ENCODE results near the gene FBXW11.
"Not testable (repeated sequence)": the region's sequence is repeated elsewhere in the genome, so short reads cannot be mapped to it uniquely, and the experiment has no call there.

FBXW11 gene

DNA sequence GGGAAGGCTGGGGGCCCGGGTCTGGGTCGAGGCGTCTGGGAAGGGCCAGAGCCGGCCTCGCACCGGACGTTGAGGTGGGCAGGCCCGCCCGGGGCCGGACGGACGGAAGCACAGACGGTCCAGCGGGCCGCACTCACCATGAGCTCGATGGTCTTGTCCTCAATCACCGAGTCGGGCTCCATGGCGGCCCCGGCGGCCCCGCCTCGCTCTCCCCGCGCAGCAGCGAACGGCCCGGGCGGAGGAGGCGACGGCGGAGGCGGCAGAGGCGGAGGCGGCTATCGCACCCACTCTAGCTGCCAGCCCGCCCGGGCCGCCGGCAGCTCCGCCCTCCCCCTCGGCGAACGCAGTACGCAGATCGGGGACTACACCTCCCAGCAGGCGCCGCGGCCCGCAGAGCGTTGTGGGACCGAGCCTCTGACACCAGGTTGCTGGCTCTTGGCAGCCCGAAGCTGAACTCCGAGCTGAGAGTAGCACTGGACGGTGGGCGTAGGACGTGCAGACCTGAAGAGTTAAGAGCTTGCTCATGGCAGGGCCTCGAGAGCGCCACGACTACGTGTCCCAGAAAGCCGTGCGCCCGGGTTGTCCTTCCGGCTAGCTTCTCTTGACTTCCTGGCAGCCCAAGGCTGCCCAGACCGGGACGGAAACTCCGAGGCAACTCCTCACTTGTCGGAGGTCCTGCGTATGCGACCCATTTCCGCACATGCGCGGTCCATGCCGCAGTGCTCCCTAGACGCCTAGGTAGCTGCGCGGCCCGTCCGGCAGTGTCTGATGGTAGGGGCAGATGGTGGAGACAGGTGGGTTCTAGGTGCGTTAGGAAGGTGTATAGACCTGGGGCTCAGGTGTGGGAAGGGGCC lies at the start of gene FBXW11:
Gene FBXW11 (minus strand): TSS at position 318 of the 854 bp plus-strand sequence. CDS start 136 bp downstream, at position 182.
- DNase-seq: peak; percentile 96 to 98

- no peak for DNase-seq
These were observed 49.6 kb upstream of the FBXW11 start for GRCh38 chr5:172055996-172056395.

DNA sequence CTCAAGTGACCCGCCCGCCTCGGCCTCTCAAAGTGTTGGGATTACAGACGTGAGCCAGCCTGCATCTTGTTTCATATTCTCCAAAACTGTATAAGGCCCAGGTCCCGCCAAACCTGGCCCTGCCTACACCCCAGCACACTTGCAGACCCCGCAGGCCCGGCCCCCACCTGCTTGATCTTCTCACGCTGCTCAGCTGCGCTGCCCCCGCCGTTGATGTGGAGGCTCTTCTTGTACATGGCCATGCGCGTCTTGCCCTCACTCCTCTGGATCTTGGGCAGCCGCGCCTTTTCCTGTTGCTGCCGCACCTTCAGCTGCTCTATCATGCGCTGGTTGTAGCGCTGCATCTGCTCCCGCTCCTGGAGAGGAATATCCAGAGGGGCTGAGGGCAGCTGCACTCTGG lies 49.0 kb upstream of the FBXW11 start:
- DNase-seq: no peak

DNA sequence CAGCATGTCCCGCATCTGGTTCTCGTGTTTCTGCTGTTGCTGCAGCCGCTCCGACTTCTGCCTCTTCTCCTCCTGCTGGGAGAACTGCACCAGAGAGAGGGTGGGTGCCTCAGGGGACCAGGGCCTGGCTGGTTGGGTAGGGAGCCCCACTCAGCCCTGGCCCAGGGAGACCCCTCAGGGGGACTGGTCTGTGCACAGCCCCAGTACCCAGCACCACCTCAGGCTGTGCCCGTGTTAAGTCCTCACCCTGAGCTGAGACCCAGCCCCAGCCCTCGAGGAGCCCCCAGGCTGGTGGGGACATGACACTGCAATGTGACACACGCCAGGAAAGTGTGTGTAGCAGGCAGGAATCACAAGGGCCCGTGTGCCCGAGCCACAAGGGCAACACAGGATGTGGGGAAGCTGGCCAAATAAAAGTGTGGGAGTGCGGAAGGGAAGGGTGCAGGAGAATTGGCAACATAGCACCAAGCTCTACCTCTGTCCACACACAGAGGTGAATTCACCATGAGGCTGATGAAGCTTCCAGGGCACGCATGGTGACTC lies 48.2 kb upstream of the FBXW11 start:
- DNase-seq: no peak

DNA sequence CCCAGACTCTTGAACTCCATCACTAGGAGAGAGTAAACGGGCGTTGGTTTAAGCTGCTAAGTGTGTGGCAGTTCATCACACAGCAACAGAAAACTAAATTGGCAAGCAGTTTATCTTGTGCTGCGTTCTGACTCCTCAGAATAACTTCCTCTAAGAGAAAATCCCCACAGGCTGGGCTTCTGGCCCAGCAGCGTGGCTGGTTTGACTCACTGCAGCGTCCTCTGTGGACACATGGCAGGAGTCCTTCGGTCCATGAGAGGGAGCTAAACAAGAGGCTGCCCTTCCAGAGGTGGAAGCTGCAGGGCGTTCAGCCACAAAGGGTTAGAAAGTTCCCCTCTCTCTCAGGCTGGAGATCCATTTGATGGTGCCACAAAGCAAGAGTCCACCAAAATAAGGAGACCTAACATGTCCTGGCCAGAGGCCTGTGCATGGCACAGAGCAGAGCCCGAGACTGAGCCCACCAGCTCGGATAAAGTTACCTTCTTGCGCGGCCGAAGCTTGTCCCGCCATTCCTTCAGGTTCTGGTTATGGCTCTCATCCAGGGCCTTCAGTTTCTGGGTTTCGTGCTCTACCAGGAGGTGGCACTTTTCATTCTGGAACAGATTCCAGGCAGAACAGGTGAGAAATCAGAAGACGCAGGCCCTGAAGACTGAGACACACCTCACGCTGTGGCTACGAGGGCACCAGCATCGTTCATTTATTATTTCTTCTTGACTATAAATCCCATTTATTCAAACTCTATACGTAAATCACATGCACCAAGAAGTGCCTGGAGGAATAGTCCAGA lies 46.2 kb upstream of the FBXW11 start:
- no peak for DNase-seq

DNA sequence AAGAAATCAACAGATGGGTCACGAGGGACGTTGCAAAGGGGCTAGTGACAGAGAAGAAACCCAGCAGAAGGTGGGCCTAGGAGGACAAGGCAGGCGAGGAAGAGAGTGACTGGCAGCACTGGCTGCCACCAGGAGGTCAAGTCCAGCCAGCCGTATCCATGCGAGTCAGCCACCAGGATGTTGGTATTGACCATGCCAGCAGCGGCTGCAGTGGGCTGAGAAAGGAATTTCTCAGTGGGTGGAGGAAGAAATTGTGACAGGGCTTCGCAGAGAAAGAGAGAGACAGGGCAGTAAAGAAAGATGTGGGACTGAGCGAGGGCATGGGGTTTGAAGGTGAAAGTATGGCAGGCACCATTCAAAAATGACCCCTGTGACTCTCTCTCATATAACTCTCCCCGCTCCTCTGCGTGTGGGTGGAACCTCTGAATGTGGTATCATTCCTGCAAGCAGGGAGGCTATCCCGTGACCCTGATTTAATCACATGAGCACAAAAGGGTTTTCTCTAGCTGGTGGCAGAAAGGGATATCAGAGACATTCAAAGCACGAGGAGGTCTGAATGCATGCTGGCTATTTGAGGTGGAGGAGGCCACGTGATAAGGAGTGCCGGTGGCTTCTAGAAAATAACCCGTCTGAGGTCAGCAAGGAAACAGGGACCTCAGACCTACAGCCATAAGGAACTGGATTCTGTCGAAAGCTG lies 45.4 kb upstream of the FBXW11 start:
- no peak for DNase-seq

- no peak for DNase-seq
These were observed 43.6 kb upstream of the FBXW11 start for GRCh38 chr5:172050080-172050479.

DNA sequence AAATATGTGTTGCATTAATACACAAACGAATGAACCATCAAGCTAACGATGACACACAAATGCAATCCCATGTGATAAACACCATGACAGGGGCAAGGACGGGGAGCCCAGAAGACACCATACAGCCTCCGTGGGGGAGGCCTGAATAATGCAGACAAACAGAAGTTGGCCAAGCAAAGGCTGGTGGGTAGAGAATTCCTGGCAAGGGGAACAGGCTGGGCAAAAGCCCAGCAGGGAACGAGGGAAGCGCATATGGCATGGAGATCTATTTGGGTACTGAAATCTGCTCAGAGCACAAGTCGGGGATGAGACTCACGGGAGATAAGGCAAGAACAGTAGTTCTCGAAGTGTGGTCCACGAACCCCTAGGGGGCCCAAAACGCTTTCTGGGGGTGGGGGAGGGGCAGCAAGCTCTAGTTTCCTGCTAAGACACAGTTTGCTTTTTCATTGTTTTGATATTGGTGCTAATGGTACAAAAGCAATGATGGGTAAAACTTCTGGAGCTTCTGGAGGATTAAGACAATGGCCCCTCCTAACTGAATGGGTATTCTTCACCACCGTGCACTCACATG lies 42.9 kb upstream of the FBXW11 start:
- DNase-seq: no peak

- no peak for DNase-seq
These were observed 42.2 kb upstream of the FBXW11 start for GRCh38 chr5:172048539-172049101.

DNA sequence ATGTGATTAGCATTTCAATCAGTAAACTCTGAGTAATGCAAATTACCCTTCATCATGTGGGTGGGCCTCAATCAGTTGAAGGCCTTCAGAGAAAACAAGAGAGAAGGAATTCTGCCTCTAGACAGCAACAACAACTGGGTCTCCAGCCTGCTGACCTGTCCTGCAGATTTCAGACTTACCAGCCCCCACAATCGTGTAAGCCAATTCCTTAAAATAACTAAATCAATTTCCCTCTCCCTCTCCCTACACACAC lies 41.7 kb upstream of the FBXW11 start:
- DNase-seq: no peak

- DNase-seq: no peak
These were observed 40.2 kb upstream of the FBXW11 start for GRCh38 chr5:172046593-172046992.

GRCh38 chr5:172045315-172045632 lies 38.8 kb upstream of the FBXW11 start:
- DNase-seq: no peak

- no peak for DNase-seq
These were observed 38.3 kb upstream of the FBXW11 start for GRCh38 chr5:172044631-172045314.

DNA sequence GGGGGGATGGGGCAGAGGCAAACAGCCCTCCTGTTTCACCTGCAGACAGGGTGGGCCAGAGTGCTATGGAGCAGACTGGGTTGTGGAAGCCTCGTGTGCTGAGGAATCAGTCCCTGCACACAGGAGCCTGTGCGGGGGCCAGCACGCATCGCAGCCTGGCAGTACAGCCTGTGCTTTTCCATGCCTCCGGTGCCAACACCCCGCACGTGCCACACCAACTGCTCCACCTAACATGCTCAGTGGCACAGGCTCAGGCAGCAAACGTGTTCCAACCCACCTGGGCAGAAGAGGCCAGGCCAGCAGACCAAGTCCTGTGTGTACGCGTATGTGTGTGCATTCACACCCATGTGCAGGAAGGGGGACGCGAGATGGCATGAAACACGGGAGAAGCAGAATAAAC lies 37.4 kb upstream of the FBXW11 start:
- no peak for DNase-seq

DNA sequence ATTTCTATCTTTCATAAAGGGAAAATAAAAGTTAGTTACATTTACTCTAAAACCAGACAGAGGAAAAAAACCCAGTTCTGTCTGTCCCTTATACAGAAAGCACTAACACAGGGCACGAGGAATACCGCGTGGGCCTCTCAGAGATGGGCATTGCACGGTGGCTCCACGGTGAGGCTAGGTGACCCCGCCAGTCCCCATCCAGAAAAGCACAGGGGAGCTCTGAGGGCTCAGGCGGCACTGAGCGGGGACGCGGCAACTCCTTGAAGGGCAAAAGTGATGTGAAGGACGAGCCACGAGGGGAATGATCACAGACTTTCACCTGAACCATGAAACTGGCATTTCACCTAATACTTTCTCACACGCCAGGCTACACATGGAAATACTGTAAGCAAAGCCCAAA lies 35.7 kb upstream of the FBXW11 start:
- no peak for DNase-seq

DNA sequence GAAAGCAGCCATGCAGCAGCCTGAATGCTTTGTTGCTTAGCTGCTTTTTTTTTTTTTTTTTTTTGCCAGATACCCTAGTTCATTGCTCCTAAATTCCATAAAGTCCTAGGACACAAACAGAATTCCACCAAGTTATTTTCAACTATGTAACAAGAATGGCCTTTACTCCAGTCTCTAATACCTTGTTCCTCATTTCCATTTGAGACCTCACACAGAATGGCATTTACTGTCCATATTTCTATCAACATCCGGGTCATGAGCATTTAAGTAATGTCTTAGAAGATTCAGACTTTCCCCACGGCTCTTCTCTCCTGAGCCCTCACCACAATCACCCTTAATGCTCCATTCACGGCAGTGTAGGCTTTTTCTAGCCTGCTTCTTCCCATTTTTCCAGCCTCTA lies 31.7 kb upstream of the FBXW11 start:
- no peak for DNase-seq

- no peak for DNase-seq
These were observed 28.6 kb upstream of the FBXW11 start for GRCh38 chr5:172035049-172035448.

- DNase-seq: no peak
These were observed 25.5 kb upstream of the FBXW11 start for GRCh38 chr5:172031894-172032461.

DNA sequence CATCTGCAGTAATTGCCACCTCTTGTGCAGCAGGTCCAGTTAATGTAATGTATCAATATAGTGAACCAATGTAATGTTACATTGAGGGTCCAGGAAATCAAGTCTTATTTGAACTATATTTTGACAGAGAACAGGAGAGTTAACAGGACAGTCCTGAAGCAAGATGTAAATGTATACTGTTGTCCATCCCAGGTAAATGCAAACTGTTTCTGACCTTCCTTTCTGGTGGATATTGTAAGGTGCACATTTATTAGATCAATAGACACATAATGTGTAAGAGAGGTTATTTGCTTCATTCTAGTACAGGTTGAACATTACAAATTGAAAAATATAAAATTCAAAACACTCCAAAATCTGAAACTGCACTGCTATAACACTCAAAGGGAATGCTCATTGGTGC lies 23.4 kb upstream of the FBXW11 start:
- DNase-seq: no peak

- DNase-seq: no peak
These were observed 21.7 kb upstream of the FBXW11 start for GRCh38 chr5:172028167-172028566.

- not testable (repeated sequence) for DNase-seq
These were observed 13.8 kb upstream of the FBXW11 start for GRCh38 chr5:172020110-172020786.

All from CD4-positive, alpha-beta T cell treated with Interleukin-1 beta for 1 hour (primary cell).